HG03060 (cell line): Measurements from ENCODE around the gene KPNA6.

Experiments
- ATAC-seq: cut with Tn5 transposase; IDR thresholded peaks from one replicate; pipeline ENCODE4 v1.9.1; 2021; ENCODE audit warnings: low read depth, moderate number of reproducible peaks; ENCODE audit not compliant: unreplicated experiment

Gene KPNA6

DNA sequence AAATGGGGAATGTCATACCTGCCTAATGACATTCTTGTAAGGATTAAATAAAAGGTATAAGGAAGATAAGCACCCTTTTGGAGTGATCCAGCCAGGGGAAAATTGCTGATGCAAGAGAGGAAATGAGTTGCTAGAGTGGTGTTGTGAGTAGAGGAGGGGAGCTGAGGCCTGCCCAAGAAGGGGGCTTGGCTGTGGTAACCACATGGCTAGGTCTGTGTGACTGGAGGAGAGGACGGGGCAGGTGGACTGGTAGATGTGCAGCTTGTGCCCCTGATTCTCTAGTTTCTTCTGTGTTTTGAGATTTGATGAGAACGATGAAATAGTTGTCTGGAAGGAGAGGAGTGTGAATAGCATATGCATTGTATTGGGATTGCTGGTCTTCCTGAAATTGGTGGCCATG lies 78.2 kb downstream of the KPNA6 start:
- ATAC-seq: no peak

DNA sequence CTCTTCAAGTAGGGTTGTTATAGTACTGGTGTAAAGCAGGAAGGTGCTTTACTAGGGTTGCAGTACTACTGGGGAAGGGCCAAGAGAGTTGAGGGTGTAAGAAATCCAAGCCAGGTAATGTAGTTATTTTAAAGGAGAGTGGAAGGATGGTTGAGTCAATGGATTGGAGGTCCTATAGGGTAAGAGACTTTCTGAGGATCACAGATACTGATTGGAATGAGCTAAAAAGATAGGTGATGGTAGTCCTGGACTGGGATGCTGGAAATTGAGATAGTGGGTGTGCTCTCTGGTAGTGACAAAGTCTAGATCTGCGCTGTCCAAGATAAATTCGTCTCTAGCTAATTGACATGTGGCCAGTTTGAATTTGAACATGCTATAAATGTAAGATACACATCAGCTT lies 78.6 kb downstream of the KPNA6 start:
- no peak for ATAC-seq

DNA sequence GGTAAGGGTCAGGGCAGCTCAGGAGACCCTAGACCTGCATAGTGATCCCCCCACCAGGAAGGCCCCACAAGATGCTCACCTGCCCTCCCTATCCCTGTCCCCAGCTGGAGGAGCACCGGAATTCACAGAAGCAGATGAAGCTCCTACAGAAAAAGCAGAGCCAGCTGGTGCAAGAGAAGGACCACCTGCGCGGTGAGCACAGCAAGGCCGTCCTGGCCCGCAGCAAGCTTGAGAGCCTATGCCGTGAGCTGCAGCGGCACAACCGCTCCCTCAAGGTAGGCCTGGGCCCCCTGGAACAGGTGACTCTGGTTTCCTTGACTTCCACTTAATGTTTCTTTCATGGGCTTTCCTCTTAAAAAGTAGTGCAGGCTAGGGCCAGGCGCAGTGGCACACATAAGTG lies 80.0 kb downstream of the KPNA6 start:
- no peak for ATAC-seq

DNA sequence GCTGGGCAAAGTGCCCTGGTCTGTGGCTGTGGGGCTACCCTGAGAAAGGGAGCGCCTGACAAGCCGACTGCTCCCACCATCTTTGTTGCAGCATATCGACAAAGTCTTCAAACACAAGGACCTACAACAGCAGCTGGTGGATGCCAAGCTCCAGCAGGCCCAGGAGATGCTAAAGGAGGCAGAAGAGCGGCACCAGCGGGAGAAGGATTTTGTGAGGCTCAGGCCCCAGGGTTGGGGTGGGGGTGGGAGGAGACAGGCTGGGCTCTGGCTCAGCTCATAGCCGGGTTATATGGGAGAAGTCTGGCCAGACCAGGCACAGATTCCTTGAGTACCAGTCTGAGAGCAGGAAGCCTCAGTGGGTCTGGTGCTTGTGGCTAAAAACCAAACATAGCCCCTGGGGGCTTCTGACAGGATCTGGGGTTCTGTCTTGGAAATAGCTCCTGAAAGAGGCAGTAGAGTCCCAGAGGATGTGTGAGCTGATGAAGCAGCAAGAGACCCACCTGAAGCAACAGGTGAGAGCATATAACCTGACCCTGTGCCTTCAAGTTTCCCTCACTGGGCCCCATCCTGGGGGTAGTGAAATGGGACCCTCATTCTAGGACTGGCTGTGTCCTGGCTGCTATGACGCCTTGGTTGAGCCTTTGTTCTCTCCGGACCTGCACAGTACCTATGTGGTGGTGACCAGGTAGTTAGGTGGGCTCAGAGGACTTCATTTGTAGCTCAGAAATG lies 84.5 kb downstream of the KPNA6 start:
- ATAC-seq: no peak

GRCh38 chr1:32194984-32195383 lies 87.1 kb downstream of the KPNA6 start:
- ATAC-seq: no peak

DNA sequence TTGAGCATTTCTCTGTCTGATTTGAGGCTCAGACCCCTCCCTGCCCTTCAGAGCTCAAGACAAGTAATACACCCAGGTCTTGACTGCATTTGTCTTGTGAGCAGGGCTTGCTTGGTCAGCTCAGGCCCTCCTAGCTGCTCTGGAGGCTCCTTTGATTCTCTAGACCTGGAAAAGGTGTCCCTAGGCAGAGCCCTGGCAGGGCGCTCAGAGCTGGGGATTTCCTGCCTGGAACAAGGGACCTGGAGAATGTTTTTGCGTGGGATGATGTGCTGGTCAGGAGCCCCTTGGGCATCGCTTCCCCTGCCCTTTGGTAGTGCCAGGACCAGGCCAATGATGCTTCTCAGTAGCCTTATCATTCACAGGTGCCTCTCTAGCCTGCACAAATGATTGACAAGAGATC lies 87.7 kb downstream of the KPNA6 start:
- no peak for ATAC-seq

- ATAC-seq: no peak
Observed at GRCh38 chr1:32195972-32196823, 88.3 kb downstream of the KPNA6 start.

- no peak for ATAC-seq
Observed at GRCh38 chr1:32197074-32197473, 89.2 kb downstream of the KPNA6 start.

DNA sequence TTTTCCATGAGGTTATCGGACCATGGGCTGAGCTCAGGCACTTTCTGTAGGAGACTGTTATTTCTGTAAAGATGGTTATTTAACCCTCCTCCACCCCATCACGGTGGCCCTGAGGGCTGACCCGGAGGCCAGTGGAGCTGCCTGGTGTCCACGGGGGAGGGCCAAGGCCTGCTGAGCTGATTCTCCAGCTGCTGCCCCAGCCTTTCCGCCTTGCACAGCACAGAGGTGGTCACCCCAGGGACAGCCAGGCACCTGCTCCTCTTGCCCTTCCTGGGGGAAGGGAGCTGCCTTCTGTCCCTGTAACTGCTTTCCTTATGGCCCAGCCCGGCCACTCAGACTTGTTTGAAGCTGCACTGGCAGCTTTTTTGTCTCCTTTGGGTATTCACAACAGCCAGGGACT lies 90.0 kb downstream of the KPNA6 start:
- ATAC-seq: no peak

DNA sequence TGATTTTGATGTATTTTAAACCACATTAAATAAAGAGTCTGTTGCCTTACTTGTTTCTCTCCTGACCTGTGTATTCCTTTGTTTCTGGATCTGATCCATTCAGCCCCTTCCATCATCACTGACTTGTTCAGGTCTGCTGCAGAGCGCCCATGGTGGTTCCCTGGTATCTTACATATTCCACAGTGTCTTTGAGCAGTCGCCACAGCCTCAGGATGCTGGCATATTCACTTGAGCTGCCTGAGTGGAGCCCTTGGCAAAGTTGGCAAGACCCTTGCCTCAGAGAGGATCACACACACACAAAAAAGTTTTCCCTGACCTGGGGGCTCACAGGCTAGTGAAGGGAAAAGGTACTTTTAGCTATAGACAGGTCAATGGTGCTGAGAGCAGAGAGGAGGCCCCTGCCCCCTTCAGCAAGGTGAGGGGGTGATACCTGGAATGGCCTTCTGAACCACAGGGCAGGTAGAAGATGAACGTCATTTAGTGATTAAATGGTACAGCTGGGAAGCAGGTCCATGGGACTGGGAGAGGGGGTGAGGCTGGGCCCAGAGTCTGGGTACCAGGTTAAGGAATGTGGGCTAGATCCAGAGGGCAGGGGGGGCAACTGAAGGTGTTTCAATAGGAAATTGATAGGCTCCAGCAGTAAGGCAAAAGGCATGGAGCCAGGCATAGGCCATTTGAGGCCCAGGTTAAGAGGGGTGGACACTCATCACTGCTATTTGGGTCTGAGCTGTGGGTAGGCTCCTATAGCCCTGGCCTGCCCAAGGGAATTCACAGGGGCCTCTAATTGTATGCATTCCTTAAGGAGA lies 90.6 kb downstream of the KPNA6 start:
- no peak for ATAC-seq

DNA sequence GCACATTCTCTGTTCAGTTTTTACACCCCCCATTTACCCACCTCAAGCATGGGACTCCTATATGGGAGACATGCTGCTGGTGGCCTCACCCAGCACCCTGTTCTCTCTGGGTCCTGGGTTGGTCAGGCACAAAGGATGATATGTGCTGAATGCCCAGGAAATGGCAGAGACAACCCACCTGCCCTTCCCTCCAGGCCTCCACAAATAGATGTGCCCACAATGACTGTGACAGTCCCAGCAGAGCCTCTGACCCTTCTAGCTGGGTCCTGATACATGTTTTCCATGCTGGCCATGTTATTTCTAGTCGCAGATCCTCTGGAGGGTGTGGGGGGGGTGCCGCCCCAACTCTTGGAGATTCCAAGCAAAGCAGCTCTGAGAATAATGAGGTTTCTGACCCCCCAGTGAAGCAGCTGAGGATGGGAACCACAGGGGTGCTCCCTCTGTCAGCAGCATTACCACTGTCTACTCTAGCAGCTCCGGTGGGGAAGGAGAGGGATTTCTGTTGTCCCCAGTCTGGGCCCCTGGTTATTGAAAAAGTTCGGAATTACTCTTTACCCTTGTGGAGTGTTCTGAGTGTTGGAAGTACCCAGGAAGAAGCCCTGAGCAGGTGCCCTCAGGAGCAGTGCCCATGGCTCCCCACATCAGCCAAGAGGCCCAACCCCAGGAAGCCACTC lies 91.3 kb downstream of the KPNA6 start:
- no peak for ATAC-seq

DNA sequence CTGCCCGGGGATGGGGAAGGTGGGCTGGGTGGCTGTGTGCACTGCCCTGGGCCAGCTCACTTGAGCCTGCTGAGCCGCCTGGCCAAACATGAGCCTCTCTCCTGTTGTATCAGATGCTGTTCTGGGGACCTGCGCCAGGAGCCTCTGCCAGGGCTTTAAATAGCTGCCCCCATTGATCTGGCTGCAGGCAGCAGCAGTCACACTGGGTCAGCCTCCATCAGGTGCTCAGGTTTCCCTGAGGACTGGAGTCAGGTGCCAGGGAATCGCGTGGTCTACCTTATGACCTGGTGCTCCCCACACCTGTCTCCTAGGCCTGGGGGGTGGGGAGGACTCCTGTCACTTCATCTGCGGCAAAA lies 91.8 kb downstream of the KPNA6 start:
- no peak for ATAC-seq

DNA sequence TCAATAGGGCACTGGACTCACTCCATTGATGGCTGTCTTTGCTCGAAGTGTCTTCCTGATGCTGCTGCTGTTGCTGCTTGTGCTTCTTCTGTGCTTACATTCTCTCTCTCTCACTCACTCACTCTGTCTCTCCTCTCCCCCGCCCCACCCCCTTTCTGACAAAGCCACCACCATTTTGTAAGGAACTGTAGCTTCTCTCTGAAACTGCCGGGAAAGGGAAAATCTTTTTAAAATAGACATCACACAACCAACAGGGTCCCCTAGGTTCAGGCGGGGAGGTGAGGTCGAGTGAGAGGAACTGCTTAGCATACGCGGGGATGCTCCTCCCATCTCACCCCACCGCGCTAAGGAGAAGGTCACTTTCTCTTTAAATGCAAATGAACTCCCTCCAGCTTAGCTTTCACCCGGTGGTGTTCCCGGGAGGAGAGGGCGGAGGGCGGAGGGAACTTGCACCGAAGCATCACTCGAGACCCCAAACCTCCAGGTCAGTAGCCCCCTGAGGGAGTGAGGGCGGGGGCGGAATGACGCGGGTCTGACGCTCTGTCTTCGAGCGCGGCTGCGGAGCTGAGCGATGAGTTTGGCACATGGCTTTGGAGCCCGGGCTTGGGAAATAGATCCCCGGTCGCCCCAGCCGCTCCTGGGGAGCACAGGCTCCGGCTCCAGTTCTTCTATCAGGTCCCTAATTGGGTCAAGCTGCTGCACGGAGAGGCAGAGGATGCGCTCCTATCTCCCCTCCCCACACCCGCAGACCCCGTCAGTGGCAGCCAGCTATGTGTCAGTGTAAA lies 92.6 kb downstream of the KPNA6 start, which contains the start of gene CCDC28B:
Gene CCDC28B, plus strand, starts transcription at position 370 of the 785 bp plus-strand sequence. CDS start 1,341 bp downstream, outside the sequence.
- no peak for ATAC-seq

- no peak for ATAC-seq
Observed at GRCh38 chr1:32201011-32201855, 93.4 kb downstream of the KPNA6 start.

GRCh38 chr1:32204943-32205361 lies 97.1 kb downstream of the KPNA6 start:
- ATAC-seq: no peak

GRCh38 chr1:32205401-32206370 lies 97.8 kb downstream of the KPNA6 start, which contains the start of gene IQCC:
Gene IQCC (plus strand): TSS chr1:32205671. CDS start chr1:32205682, 11 bp downstream.
- no peak for ATAC-seq

GRCh38 chr1:32208469-32208868 lies 100.6 kb downstream of the KPNA6 start:
- no peak for ATAC-seq
